Keratinocyte (primary cell): ENCODE measurements around the gene RBPJ. TPM values are rescaled to one million over a fixed set of nuclear protein-coding genes. Genes with fewer than 3 reads are reported as not detected.

Experiments used
- DNase-seq: peaks from one replicate; pipeline ENCODE4 v3.0.0-alpha.2; 2011; ENCODE audit warnings: low read depth, missing footprints, low spot score
- FAIRE-seq: peaks from 2 replicates; lab custom pipeline; 2011; peaks lifted over from hg19 to GRCh38; lab: Jason Lieb, UNC
- H2AFZ ChIP-seq: 2 replicates; pipeline ENCODE4 v1.6.0; 2012; ENCODE audit warnings: low read length, control low read depth, inconsistent platforms; ENCODE audit not compliant: control insufficient read depth
- H3K27ac ChIP-seq: 2 replicates; pipeline ENCODE4 v1.5.1; 2011; ENCODE audit warnings: low read length; ENCODE audit not compliant: control insufficient read depth, insufficient read depth
- H3K27me3 ChIP-seq: 3 replicates; pipeline ENCODE4 v1.6.0; 2011; ENCODE audit warnings: low read length; ENCODE audit not compliant: control insufficient read depth, insufficient read depth; ENCODE audit errors: extremely low read depth
- H3K36me3 ChIP-seq, 2 experiments: 2 replicates in 1 of 2; 3 replicates in 1 of 2; pipeline ENCODE4 v1.5.1; 2011; ENCODE audit warnings: low read length in 2 of 2, mild to moderate bottlenecking in 1 of 2; ENCODE audit not compliant: control insufficient read depth in 2 of 2, insufficient read depth in 2 of 2; ENCODE audit errors: extremely low read depth in 1 of 2
- H3K4me1 ChIP-seq: 3 replicates; pipeline ENCODE4 v1.5.1; 2011; ENCODE audit warnings: low read length; ENCODE audit not compliant: control insufficient read depth, insufficient read depth; ENCODE audit errors: extremely low read depth
- H3K4me2 ChIP-seq: 3 replicates; pipeline ENCODE4 v1.6.0; 2011; ENCODE audit warnings: low read depth, low read length; ENCODE audit not compliant: control insufficient read depth, insufficient read depth; ENCODE audit errors: extremely low read depth
- H3K4me3 ChIP-seq, 3 experiments: fragments of 200-600 bp in 1 of 3; sonication (generic) in 1 of 3; 2 replicates in 2 of 3; 3 replicates in 1 of 3; pipeline ENCODE4 v1.5.1; 2011 to 2016; ENCODE audit warnings: low read length in 3 of 3, mild to moderate bottlenecking in 3 of 3, control low read depth in 2 of 3, inconsistent platforms in 1 of 3, low read depth in 1 of 3, mixed read lengths in 1 of 3, mixed run types in 1 of 3, moderate library complexity in 1 of 3; ENCODE audit not compliant: control insufficient read depth in 2 of 3, insufficient read depth in 2 of 3; ENCODE audit errors: extremely low read depth in 1 of 3
- H3K79me2 ChIP-seq: 2 replicates; pipeline ENCODE4 v1.6.0; 2012; ENCODE audit warnings: low read length; ENCODE audit not compliant: control insufficient read depth, insufficient read depth
- H3K9ac ChIP-seq: 3 replicates; pipeline ENCODE4 v1.6.0; 2011; ENCODE audit warnings: low read length; ENCODE audit not compliant: control insufficient read depth, insufficient read depth; ENCODE audit errors: extremely low read depth
- H3K9me1 ChIP-seq: 3 replicates; pipeline ENCODE4 v1.6.0; 2011; ENCODE audit warnings: low read length; ENCODE audit not compliant: control insufficient read depth, insufficient read depth; ENCODE audit errors: extremely low read depth
- H3K9me3 ChIP-seq: 2 replicates; pipeline ENCODE4 v1.5.1; 2012; ENCODE audit warnings: low read depth, low read length; ENCODE audit not compliant: control insufficient read depth
- H4K20me1 ChIP-seq: 3 replicates; pipeline ENCODE4 v1.6.0; 2011; ENCODE audit warnings: low read length; ENCODE audit not compliant: control insufficient read depth, insufficient read depth; ENCODE audit errors: extremely low read depth
- EZH2 ChIP-seq: IDR thresholded peaks from one replicate; pipeline ENCODE4 v1.6.1; 2012; ENCODE audit warnings: inconsistent platforms, mild to moderate bottlenecking, low read length, moderate library complexity
- dilution Hi-C: fragments of 300-500 bp; cut with MboI; formaldehyde crosslinking; loops from one replicate; pipeline ENCODE4 v1.7.0; 2020; ENCODE audit warnings: low sequenced_read_pairs; ENCODE audit not compliant: extremely low pct_ligation_motif_present
- polyA plus RNA-seq, 5 experiments: library from polyadenylated mRNA; depleted of rRNA in 3 of 5; stranded (reverse) in 3 of 5; stranded (forward) in 1 of 5; unstranded in 1 of 5; fragments of >200 nt; gene quantifications; 1 replicate in 1 of 5; 2 replicates in 3 of 5; 3 replicates in 1 of 5; pipeline versions ENCODE4 v1.2.1 to v1.2.3, GENCODE V29; 2011 to 2012; ENCODE audit warnings: missing spikeins in 2 of 5, low read depth in 1 of 5, low replicate concordance in 1 of 5
- TF ChIP-seq, protein P1 (sequence below), 3 experiments: IDR thresholded peaks in 1 of 3; conservative IDR thresholded peaks in 1 of 3; optimal IDR thresholded peaks in 1 of 3; 2 replicates in 2 of 3; 3 replicates in 1 of 3; pipeline versions ENCODE3 to v1.5.1; 2011; ENCODE audit warnings: low read length in 3 of 3, mild to moderate bottlenecking in 3 of 3, moderate library complexity in 2 of 3, control low read depth in 1 of 3, inconsistent platforms in 1 of 3; ENCODE audit not compliant: insufficient read depth in 2 of 3; ENCODE audit errors: extremely low read depth in 1 of 3

The RBPJ gene
- polyA plus RNA-seq, 1 donor (not counting 4 experiments of a cell fraction or from before 2014, with no cell fraction given) = 38.0 TPM

DNA sequence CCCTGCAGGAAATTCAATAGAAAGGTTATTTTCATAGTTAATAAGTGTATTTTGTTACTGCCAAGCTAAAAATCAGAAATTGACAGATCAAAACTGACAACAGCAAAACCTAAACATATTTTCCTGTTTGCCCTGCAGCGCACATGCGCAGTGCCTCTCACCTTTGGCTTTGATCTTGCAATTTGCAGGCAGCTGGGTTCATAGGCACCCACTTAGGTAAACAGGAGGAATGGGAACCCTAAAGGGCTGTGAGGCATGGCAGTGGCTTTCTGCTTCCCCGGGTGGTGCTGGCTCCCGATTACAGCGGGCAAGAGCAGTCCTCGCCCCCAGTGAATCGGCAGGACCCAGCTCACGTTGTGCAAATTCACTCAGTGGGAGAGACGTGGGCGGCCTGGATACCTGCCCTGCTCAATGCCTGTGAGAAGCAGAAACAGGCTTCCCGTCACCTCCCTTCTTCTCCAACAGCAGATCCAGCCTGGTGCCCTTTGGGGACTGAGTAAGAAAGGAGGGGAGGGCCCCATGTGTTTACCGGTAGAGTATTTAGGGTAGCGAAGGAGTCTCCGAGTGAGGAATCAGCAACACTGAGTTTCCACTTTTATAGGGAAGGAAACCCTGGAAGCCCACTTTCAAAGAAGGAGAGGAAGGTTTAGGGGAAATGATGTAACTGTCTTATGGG is 143.7 kb downstream of the RBPJ start:
- no peak for TF ChIP-seq EZH2
- TF ChIP-seq, protein P1, sequence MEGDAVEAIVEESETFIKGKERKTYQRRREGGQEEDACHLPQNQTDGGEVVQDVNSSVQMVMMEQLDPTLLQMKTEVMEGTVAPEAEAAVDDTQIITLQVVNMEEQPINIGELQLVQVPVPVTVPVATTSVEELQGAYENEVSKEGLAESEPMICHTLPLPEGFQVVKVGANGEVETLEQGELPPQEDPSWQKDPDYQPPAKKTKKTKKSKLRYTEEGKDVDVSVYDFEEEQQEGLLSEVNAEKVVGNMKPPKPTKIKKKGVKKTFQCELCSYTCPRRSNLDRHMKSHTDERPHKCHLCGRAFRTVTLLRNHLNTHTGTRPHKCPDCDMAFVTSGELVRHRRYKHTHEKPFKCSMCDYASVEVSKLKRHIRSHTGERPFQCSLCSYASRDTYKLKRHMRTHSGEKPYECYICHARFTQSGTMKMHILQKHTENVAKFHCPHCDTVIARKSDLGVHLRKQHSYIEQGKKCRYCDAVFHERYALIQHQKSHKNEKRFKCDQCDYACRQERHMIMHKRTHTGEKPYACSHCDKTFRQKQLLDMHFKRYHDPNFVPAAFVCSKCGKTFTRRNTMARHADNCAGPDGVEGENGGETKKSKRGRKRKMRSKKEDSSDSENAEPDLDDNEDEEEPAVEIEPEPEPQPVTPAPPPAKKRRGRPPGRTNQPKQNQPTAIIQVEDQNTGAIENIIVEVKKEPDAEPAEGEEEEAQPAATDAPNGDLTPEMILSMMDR (optimal IDR thresholded peaks at IDR 0.05 in 1 of 3, IDR thresholded peaks at IDR 0.05 in 1 of 3, conservative IDR thresholded peaks at IDR 0.05 in 1 of 3; ENCODE audit: extremely low read depth in 1 of 3, insufficient read depth in 2 of 3, low read length in 3 of 3) = no peak
- H3K27me3 ChIP-seq = no peaks in the 10 kb centered on the region
- no peak overlapping the region for H2AFZ ChIP-seq
- no peak overlapping the region for H3K4me3 ChIP-seq
- DNase-seq (no peak), FAIRE-seq (no peak)
- H3K36me3 ChIP-seq = no peaks in the 10 kb centered on the region
- H3K9ac ChIP-seq = no peak overlapping the region
- H3K27ac ChIP-seq = no peak overlapping the region
- no peaks in the 10 kb centered on the region for H4K20me1 ChIP-seq
- H3K9me1 ChIP-seq = peaks cover 2% of the 10 kb centered on the region
- H3K4me1 ChIP-seq = no peaks in the 10 kb centered on the region
- dilution Hi-C loops = no loop called here
- no peak overlapping the region for H3K4me2 ChIP-seq
- no peaks in the 10 kb centered on the region for H3K9me3 ChIP-seq
- H3K79me2 ChIP-seq = no peaks in the 10 kb centered on the region

DNA sequence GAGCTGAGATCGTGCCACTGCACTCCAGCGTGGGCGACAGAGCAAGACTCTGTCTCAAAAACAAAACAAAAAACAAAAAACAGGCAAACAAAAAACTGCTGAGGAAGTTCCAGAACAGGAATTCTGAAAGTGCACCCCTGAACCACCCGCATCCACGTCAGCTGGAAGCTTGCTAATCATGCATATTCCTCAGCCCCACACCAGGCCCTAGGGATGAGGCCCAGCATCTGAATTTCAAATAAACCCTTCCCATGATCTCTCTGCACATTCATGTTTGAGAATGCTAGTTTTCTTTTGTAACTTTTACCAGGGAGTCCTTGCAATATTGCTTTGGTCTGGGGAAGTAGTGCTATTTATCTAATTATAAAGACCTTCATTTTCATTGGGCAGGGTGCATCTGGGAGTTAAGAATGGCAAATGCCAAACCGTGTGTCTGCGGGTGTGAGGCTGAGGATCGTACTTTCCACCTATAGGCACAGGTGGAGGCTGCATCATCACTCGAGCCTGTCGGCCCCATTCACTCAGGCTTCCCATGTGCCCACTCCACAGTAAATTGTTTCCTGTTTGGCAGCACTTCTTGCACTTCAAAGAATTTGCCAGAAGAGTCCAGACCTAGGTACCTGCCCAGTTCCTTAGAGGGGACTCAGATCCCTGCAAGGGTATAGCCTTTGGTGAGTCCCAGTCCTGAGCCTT is 145.9 kb downstream of the RBPJ start:
- no peak for DNase-seq
- no peaks in the 10 kb centered on the region for H3K4me1 ChIP-seq
- dilution Hi-C loops = no loop called here
- no peaks in the 10 kb centered on the region for H3K27me3 ChIP-seq
- H3K36me3 ChIP-seq = no peaks in the 10 kb centered on the region
- H3K9ac ChIP-seq = no peak overlapping the region
- no peak overlapping the region for H3K27ac ChIP-seq
- no peaks in the 10 kb centered on the region for H3K79me2 ChIP-seq
- FAIRE-seq = no peak
- H4K20me1 ChIP-seq = no peaks in the 10 kb centered on the region
- no peaks in the 10 kb centered on the region for H3K9me3 ChIP-seq
- no peak for TF ChIP-seq EZH2
- TF ChIP-seq, protein P1 (optimal IDR thresholded peaks at IDR 0.05 in 1 of 3, IDR thresholded peaks at IDR 0.05 in 1 of 3, conservative IDR thresholded peaks at IDR 0.05 in 1 of 3; ENCODE audit: extremely low read depth in 1 of 3, insufficient read depth in 2 of 3, low read length in 3 of 3) = no peak
- H3K9me1 ChIP-seq = no peaks in the 10 kb centered on the region
- no peak overlapping the region for H3K4me3 ChIP-seq
- no peak overlapping the region for H2AFZ ChIP-seq
- H3K4me2 ChIP-seq = no peak overlapping the region
